ENCODE measurements around the gene SMIM36. TPM values are rescaled to one million over a fixed set of nuclear protein-coding genes. Genes with fewer than 3 reads are reported as not detected.

The SMIM36 gene
- total RNA-seq, 3 donors from 2014 or later, result not detected

GRCh38 chr17:55500103-55500502 is 11.1 kb downstream of the SMIM36 start:
- no peak for TF ChIP-seq CTCF (IDR thresholded peaks at IDR 0.05)
- no peak for TF ChIP-seq POLR2AphosphoS5 (IDR thresholded peaks at IDR 0.05)
- TF ChIP-seq POLR2A (IDR thresholded peaks at IDR 0.05), result no peak
- Histone ChIP-seq H3K27me3 (no peaks in the 10 kb centered on the region), H3K4me1 (peaks cover 0 to 4% of the 10 kb centered on the region in 2 donors), H3K36me3 (no peaks in the 10 kb centered on the region), H3K4me3 (no peak overlapping the region), H3K9me3 (no peaks in the 10 kb centered on the region), H3K27ac (no peak overlapping the region)
- intact Hi-C loops (cut with DNase I; ENCODE audit: low total_unique reads), result no loop called here
- DNase-seq (ENCODE audit: low spot score in 2 of 2), result no peak

- no peak for DNase-seq (ENCODE audit: low spot score in 2 of 2)
- intact Hi-C loops (cut with DNase I; ENCODE audit: low total_unique reads), result no loop called here
- H3K36me3 ChIP-seq, result no peaks in the 10 kb centered on the region
- H3K4me1 ChIP-seq, result peaks cover 0 to 4% of the 10 kb centered on the region in 2 donors
- no peaks in the 10 kb centered on the region for H3K27me3 ChIP-seq
- no peaks in the 10 kb centered on the region for H3K9me3 ChIP-seq
- no peak overlapping the region for H3K27ac ChIP-seq
- TF ChIP-seq CTCF (IDR thresholded peaks at IDR 0.05), result no peak
- TF ChIP-seq POLR2AphosphoS5 (IDR thresholded peaks at IDR 0.05), result no peak
- TF ChIP-seq POLR2A (IDR thresholded peaks at IDR 0.05), result no peak
- H3K4me3 ChIP-seq, result no peak overlapping the region
Observed at GRCh38 chr17:55496094-55496881, 15.0 kb downstream of the SMIM36 start.

GRCh38 chr17:55495239-55495638 is 16.0 kb downstream of the SMIM36 start:
- Histone ChIP-seq H3K9me3 (no peaks in the 10 kb centered on the region), H3K36me3 (no peaks in the 10 kb centered on the region), H3K4me1 (peaks cover 0 to 4% of the 10 kb centered on the region in 2 donors), H3K4me3 (no peak overlapping the region), H3K27me3 (no peaks in the 10 kb centered on the region), H3K27ac (no peak overlapping the region)
- no peak for DNase-seq (ENCODE audit: low spot score in 2 of 2)
- no peak for TF ChIP-seq CTCF (IDR thresholded peaks at IDR 0.05)
- intact Hi-C loops (cut with DNase I; ENCODE audit: low total_unique reads), result no loop called here

- Histone ChIP-seq H3K27ac (no peak overlapping the region), H3K36me3 (no peaks in the 10 kb centered on the region), H3K9me3 (no peaks in the 10 kb centered on the region), H3K4me1 (no peaks in the 10 kb centered on the region), H3K27me3 (no peaks in the 10 kb centered on the region), H3K4me3 (no peak overlapping the region)
- TF ChIP-seq CTCF (IDR thresholded peaks at IDR 0.05) (no peak), POLR2AphosphoS5 (IDR thresholded peaks at IDR 0.05) (no peak), POLR2A (IDR thresholded peaks at IDR 0.05) (no peak)
- DNase-seq (ENCODE audit: low spot score in 2 of 2), result no peak
- intact Hi-C loops (cut with DNase I; ENCODE audit: low total_unique reads), result no loop called here
Observed at GRCh38 chr17:55492781-55493341, 18.4 kb downstream of the SMIM36 start.

GRCh38 chr17:55490376-55490775 is 20.9 kb downstream of the SMIM36 start:
- no peak overlapping the region for H3K4me3 ChIP-seq
- no peak overlapping the region for H3K27ac ChIP-seq
- TF ChIP-seq POLR2AphosphoS5 (IDR thresholded peaks at IDR 0.05), result no peak
- no peak for TF ChIP-seq CTCF (IDR thresholded peaks at IDR 0.05)
- TF ChIP-seq POLR2A (IDR thresholded peaks at IDR 0.05), result no peak
- no peaks in the 10 kb centered on the region for H3K27me3 ChIP-seq
- intact Hi-C loops (cut with DNase I; ENCODE audit: low total_unique reads), result no loop called here
- H3K9me3 ChIP-seq, result no peaks in the 10 kb centered on the region
- no peaks in the 10 kb centered on the region for H3K36me3 ChIP-seq
- DNase-seq (ENCODE audit: low spot score in 2 of 2), result no peak
- no peaks in the 10 kb centered on the region for H3K4me1 ChIP-seq
